GM23338 (cell line): ENCODE measurements around the gene MACROD1. TPM values are rescaled to one million over a fixed set of nuclear protein-coding genes. Genes with fewer than 3 reads are reported as not detected.

Experiments used
- ATAC-seq: fragments of 200-7000 bp; cut with Tn5 transposase; 3 replicates; pipeline ENCODE4 v1.9.1; 2020
- DNase-seq: peaks from one replicate; pipeline ENCODE4 v3.0.0-alpha.2; 2015; ENCODE audit warnings: low spot score
- H2AFZ ChIP-seq: fragments of 200-600 bp; sonication (generic); 2 replicates; pipeline ENCODE4 v1.8.0; 2016; ENCODE audit warnings: antibody characterized with exemption, mild to moderate bottlenecking, moderate library complexity
- H3F3A ChIP-seq: fragments of 200-600 bp; sonication (generic); replicated peaks from 2 replicates; pipeline ENCODE4 v1.8.0; 2017; ENCODE audit warnings: antibody characterized with exemption, mixed run types, low read depth
- H3K27ac ChIP-seq: fragments of 200-600 bp; sonication (generic); 2 replicates; pipeline ENCODE4 v1.6.1; 2016; ENCODE audit warnings: low read depth
- H3K27me3 ChIP-seq: fragments of 200-600 bp; sonication (generic); 2 replicates; pipeline ENCODE4 v1.8.0; 2016; ENCODE audit warnings: mild to moderate bottlenecking, mixed run types, moderate library complexity; ENCODE audit not compliant: insufficient read depth
- H3K36me3 ChIP-seq: fragments of 200-600 bp; sonication (generic); 2 replicates; pipeline ENCODE4 v1.8.0; 2016; ENCODE audit warnings: mild to moderate bottlenecking; ENCODE audit not compliant: insufficient read depth
- H3K4me1 ChIP-seq: fragments of 200-600 bp; sonication (generic); 2 replicates; pipeline ENCODE4 v1.8.0; 2016; ENCODE audit warnings: mild to moderate bottlenecking, moderate library complexity; ENCODE audit not compliant: insufficient read depth
- H3K4me2 ChIP-seq: fragments of 200-600 bp; sonication (generic); 2 replicates; pipeline ENCODE4 v1.7.1; 2017; ENCODE audit warnings: mixed run types
- H3K4me3 ChIP-seq: fragments of 200-600 bp; sonication (generic); 2 replicates; pipeline ENCODE4 v1.6.1; 2016; ENCODE audit warnings: mixed run types
- H3K79me2 ChIP-seq: fragments of 200-600 bp; sonication (generic); replicated peaks from 2 replicates; pipeline ENCODE4 v1.8.0; 2017; ENCODE audit warnings: mild to moderate bottlenecking; ENCODE audit not compliant: insufficient read depth
- H3K9me2 ChIP-seq: fragments of 200-600 bp; sonication (generic); 2 replicates; pipeline ENCODE4 v1.8.0; 2017; ENCODE audit not compliant: insufficient read depth
- H4K20me1 ChIP-seq: fragments of 200-600 bp; sonication (generic); replicated peaks from 2 replicates; pipeline ENCODE4 v1.8.0; 2017; ENCODE audit warnings: mild to moderate bottlenecking; ENCODE audit not compliant: insufficient read depth
- H3K27ac Mint-ChIP-seq: 2 replicates; pipeline ENCODE4 v1.8.0; 2020; ENCODE audit warnings: inconsistent platforms, mild to moderate bottlenecking, moderate library complexity, mixed read lengths
- H3K27me3 Mint-ChIP-seq: 3 replicates; pipeline ENCODE4 v1.8.0; 2022; ENCODE audit warnings: low read depth, mild to moderate bottlenecking, moderate library complexity, mixed read lengths, inconsistent platforms; ENCODE audit not compliant: insufficient read depth, poor library complexity
- H3K36me3 Mint-ChIP-seq: 3 replicates; pipeline ENCODE4 v1.8.0; 2021; ENCODE audit warnings: low read depth, mild to moderate bottlenecking, inconsistent platforms, moderate library complexity, mixed read lengths
- H3K4me1 Mint-ChIP-seq: 3 replicates; pipeline ENCODE4 v1.8.0; 2020; ENCODE audit warnings: mild to moderate bottlenecking, inconsistent platforms, mixed read lengths
- H3K4me3 Mint-ChIP-seq: 3 replicates; pipeline ENCODE4 v1.8.0; 2021; ENCODE audit warnings: moderate library complexity, mild to moderate bottlenecking, inconsistent platforms, mixed read lengths
- H3K9me3 Mint-ChIP-seq: 3 replicates; pipeline ENCODE4 v1.8.0; 2020; ENCODE audit warnings: moderate library complexity, mild to moderate bottlenecking, inconsistent platforms, mixed read lengths
- CREB1 ChIP-seq: fragments of 250-450 bp; sonication (Bioruptor Pico); IDR thresholded peaks from 2 replicates; pipeline ENCODE4 v1.5.0; 2020; ENCODE audit warnings: low read depth, mild to moderate bottlenecking, moderate library complexity
- EZH2phosphoT487 ChIP-seq: fragments of 200-600 bp; sonication (generic); IDR thresholded peaks from one replicate; pipeline ENCODE4 v1.8.1; 2018; ENCODE audit warnings: antibody characterized with exemption; ENCODE audit not compliant: unreplicated experiment
- JUNB ChIP-seq: IDR thresholded peaks from one replicate; pipeline ENCODE4 v1.6.1; 2016; ENCODE audit warnings: antibody characterized with exemption; ENCODE audit not compliant: unreplicated experiment
- NANOG ChIP-seq: IDR thresholded peaks from 2 replicates; pipeline ENCODE4 v1.6.1; 2016; ENCODE audit warnings: antibody characterized with exemption, borderline replicate concordance
- STAT1 ChIP-seq: IDR thresholded peaks from one replicate; pipeline ENCODE4 v1.6.1; 2016; ENCODE audit warnings: antibody characterized with exemption; ENCODE audit not compliant: unreplicated experiment
- ZNF114 ChIP-seq: fragments of 250-450 bp; sonication (Bioruptor Pico); IDR thresholded peaks from 2 replicates; pipeline ENCODE4 v1.5.0; 2020; ENCODE audit warnings: mild to moderate bottlenecking, moderate library complexity
- ZNF331 ChIP-seq: fragments of 250-450 bp; sonication (Bioruptor Pico); IDR thresholded peaks from 2 replicates; pipeline ENCODE4 v1.5.0; 2020; ENCODE audit warnings: low read depth, mild to moderate bottlenecking, moderate library complexity
- polyA plus RNA-seq: library from polyadenylated mRNA; unstranded; fragments of >200 nt; fragmentation: Nextera tagmentation; extraction: Ambion mirVana; gene quantifications from 2 replicates; pipeline ENCODE4 v1.2.1, GENCODE V29; 2016
- total RNA-seq: library from RNA; depleted of rRNA; stranded (reverse); fragments of >200 nt; shearing (Covaris generic); gene quantifications from 2 replicates; pipeline ENCODE4 v1.2.3, GENCODE V29; 2014
- TF ChIP-seq, protein P1 (sequence below): fragments of 250-450 bp; sonication (Bioruptor Pico); IDR thresholded peaks from 2 replicates; pipeline ENCODE4 v1.5.0; 2020; ENCODE audit warnings: mild to moderate bottlenecking, moderate library complexity
- TF ChIP-seq, protein P2 (sequence below): IDR thresholded peaks from 2 replicates; pipeline ENCODE4 v1.6.1; 2016; ENCODE audit warnings: antibody characterized with exemption
- TF ChIP-seq, protein P3 (sequence below), 2 experiments: fragments of 200-600 bp in 1 of 2; sonication (generic) in 1 of 2; conservative IDR thresholded peaks; 2 replicates each; pipeline versions ENCODE4 v1.5.1 to v1.6.1; 2016 to 2017; ENCODE audit warnings: antibody characterized with exemption in 2 of 2, low read depth in 2 of 2, mild to moderate bottlenecking in 2 of 2, moderate library complexity in 1 of 2
- TF ChIP-seq, protein P4 (sequence below): IDR thresholded peaks from one replicate; pipeline ENCODE4 v1.6.1; 2018; ENCODE audit warnings: antibody characterized with exemption; ENCODE audit not compliant: unreplicated experiment

MACROD1 gene
- total and polyA plus RNA-seq, 2 experiments from 2014 or later: 33.0 to 51.6 TPM

DNA sequence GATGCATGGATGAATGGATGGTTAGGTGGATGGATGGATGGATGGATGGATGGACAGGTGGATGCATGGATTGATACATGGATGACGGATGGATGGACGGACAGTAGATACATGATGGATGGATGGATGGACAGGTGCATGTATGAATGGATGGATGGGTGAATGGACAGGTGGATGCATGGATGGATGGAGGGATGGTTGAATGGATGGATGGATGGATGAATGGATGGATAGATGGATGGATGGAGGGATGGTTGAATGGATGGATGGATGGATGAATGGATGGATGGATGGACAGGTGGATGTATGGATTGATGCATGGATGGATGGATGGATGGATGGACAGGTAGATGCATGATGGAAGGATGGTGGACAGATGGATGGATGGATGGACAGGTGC lies 51.7 kb downstream of the MACROD1 start (continued):
- TF ChIP-seq, protein P1, sequence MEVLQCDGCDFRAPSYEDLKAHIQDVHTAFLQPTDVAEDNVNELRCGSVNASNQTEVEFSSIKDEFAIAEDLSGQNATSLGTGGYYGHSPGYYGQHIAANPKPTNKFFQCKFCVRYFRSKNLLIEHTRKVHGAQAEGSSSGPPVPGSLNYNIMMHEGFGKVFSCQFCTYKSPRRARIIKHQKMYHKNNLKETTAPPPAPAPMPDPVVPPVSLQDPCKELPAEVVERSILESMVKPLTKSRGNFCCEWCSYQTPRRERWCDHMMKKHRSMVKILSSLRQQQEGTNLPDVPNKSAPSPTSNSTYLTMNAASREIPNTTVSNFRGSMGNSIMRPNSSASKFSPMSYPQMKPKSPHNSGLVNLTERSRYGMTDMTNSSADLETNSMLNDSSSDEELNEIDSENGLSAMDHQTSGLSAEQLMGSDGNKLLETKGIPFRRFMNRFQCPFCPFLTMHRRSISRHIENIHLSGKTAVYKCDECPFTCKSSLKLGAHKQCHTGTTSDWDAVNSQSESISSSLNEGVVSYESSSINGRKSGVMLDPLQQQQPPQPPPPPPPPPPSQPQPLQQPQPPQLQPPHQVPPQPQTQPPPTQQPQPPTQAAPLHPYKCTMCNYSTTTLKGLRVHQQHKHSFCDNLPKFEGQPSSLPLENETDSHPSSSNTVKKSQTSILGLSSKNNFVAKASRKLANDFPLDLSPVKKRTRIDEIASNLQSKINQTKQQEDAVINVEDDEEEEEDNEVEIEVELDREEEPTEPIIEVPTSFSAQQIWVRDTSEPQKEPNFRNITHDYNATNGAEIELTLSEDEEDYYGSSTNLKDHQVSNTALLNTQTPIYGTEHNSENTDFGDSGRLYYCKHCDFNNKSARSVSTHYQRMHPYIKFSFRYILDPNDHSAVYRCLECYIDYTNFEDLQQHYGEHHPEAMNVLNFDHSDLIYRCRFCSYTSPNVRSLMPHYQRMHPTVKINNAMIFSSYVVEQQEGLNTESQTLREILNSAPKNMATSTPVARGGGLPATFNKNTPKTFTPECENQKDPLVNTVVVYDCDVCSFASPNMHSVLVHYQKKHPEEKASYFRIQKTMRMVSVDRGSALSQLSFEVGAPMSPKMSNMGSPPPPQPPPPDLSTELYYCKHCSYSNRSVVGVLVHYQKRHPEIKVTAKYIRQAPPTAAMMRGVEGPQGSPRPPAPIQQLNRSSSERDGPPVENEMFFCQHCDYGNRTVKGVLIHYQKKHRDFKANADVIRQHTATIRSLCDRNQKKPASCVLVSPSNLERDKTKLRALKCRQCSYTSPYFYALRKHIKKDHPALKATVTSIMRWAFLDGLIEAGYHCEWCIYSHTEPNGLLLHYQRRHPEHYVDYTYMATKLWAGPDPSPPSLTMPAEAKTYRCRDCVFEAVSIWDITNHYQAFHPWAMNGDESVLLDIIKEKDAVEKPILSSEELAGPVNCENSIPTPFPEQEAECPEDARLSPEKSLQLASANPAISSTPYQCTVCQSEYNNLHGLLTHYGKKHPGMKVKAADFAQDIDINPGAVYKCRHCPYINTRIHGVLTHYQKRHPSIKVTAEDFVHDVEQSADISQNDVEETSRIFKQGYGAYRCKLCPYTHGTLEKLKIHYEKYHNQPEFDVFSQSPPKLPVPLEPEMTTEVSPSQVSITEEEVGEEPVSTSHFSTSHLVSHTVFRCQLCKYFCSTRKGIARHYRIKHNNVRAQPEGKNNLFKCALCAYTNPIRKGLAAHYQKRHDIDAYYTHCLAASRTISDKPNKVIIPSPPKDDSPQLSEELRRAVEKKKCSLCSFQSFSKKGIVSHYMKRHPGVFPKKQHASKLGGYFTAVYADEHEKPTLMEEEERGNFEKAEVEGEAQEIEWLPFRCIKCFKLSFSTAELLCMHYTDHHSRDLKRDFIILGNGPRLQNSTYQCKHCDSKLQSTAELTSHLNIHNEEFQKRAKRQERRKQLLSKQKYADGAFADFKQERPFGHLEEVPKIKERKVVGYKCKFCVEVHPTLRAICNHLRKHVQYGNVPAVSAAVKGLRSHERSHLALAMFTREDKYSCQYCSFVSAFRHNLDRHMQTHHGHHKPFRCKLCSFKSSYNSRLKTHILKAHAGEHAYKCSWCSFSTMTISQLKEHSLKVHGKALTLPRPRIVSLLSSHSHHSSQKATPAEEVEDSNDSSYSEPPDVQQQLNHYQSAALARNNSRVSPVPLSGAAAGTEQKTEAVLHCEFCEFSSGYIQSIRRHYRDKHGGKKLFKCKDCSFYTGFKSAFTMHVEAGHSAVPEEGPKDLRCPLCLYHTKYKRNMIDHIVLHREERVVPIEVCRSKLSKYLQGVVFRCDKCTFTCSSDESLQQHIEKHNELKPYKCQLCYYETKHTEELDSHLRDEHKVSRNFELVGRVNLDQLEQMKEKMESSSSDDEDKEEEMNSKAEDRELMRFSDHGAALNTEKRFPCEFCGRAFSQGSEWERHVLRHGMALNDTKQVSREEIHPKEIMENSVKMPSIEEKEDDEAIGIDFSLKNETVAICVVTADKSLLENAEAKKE (CRISPR knock-in tag): no peak
- TF ChIP-seq STAT1: no peak

DNA sequence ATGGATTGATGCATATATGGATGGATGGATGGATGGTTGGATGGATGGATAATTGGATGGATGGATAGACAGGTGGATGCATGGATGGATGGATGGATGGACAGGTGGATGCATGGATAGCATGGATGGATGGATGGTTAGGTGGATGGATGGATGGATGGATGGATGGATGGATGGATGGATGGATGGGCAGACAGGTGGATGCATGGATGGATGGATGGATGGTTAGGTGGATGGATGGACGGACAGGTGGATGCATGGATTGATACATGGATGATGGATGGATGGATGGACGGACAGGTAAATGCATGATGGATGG lies 52.5 kb downstream of the MACROD1 start:
- no peak overlapping the region for H2AFZ ChIP-seq
- no peaks in the 10 kb centered on the region for H3K4me1 ChIP-seq
- peaks cover 26% of the 10 kb centered on the region for H3K27me3 ChIP-seq
- no peaks in the 10 kb centered on the region for H3K79me2 ChIP-seq
- Mint-ChIP-seq H3K4me3 (no peak overlapping the region), H3K27me3 (peaks cover 7% of the 10 kb centered on the region), H3K27ac (no peak overlapping the region), H3K36me3 (no peaks in the 10 kb centered on the region), H3K4me1 (no peaks in the 10 kb centered on the region; the same call in 2 of the 3 replicates), H3K9me3 (no peaks in the 10 kb centered on the region)
- no peak overlapping the region for H3K4me3 ChIP-seq
- no peak overlapping the region for H3K4me2 ChIP-seq
- DNase-seq (no peak), ATAC-seq (no peak)
- H3F3A ChIP-seq: peaks cover 2% of the 10 kb centered on the region; the same call in 1 of the 2 replicates
- H4K20me1 ChIP-seq: peaks cover 9% of the 10 kb centered on the region
- H3K27ac ChIP-seq: no peak overlapping the region
- H3K36me3 ChIP-seq: no peaks in the 10 kb centered on the region
- H3K9me2 ChIP-seq: no peaks in the 10 kb centered on the region
- TF ChIP-seq, protein P2, sequence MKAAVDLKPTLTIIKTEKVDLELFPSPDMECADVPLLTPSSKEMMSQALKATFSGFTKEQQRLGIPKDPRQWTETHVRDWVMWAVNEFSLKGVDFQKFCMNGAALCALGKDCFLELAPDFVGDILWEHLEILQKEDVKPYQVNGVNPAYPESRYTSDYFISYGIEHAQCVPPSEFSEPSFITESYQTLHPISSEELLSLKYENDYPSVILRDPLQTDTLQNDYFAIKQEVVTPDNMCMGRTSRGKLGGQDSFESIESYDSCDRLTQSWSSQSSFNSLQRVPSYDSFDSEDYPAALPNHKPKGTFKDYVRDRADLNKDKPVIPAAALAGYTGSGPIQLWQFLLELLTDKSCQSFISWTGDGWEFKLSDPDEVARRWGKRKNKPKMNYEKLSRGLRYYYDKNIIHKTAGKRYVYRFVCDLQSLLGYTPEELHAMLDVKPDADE: no peak
- TF ChIP-seq ZNF114 (CRISPR knock-in tag): no peak
- no peak for TF ChIP-seq EZH2phosphoT487
- TF ChIP-seq ZNF331 (CRISPR knock-in tag): no peak
- TF ChIP-seq, protein P3, sequence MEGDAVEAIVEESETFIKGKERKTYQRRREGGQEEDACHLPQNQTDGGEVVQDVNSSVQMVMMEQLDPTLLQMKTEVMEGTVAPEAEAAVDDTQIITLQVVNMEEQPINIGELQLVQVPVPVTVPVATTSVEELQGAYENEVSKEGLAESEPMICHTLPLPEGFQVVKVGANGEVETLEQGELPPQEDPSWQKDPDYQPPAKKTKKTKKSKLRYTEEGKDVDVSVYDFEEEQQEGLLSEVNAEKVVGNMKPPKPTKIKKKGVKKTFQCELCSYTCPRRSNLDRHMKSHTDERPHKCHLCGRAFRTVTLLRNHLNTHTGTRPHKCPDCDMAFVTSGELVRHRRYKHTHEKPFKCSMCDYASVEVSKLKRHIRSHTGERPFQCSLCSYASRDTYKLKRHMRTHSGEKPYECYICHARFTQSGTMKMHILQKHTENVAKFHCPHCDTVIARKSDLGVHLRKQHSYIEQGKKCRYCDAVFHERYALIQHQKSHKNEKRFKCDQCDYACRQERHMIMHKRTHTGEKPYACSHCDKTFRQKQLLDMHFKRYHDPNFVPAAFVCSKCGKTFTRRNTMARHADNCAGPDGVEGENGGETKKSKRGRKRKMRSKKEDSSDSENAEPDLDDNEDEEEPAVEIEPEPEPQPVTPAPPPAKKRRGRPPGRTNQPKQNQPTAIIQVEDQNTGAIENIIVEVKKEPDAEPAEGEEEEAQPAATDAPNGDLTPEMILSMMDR (conservative IDR thresholded peaks at IDR 0.05; ENCODE audit: low read depth in 2 of 2): no peak
- no peak for TF ChIP-seq CREB1 (CRISPR knock-in tag)
- no peak for TF ChIP-seq JUNB
- no peak for TF ChIP-seq STAT1
- TF ChIP-seq NANOG: no peak
- TF ChIP-seq, protein P4, sequence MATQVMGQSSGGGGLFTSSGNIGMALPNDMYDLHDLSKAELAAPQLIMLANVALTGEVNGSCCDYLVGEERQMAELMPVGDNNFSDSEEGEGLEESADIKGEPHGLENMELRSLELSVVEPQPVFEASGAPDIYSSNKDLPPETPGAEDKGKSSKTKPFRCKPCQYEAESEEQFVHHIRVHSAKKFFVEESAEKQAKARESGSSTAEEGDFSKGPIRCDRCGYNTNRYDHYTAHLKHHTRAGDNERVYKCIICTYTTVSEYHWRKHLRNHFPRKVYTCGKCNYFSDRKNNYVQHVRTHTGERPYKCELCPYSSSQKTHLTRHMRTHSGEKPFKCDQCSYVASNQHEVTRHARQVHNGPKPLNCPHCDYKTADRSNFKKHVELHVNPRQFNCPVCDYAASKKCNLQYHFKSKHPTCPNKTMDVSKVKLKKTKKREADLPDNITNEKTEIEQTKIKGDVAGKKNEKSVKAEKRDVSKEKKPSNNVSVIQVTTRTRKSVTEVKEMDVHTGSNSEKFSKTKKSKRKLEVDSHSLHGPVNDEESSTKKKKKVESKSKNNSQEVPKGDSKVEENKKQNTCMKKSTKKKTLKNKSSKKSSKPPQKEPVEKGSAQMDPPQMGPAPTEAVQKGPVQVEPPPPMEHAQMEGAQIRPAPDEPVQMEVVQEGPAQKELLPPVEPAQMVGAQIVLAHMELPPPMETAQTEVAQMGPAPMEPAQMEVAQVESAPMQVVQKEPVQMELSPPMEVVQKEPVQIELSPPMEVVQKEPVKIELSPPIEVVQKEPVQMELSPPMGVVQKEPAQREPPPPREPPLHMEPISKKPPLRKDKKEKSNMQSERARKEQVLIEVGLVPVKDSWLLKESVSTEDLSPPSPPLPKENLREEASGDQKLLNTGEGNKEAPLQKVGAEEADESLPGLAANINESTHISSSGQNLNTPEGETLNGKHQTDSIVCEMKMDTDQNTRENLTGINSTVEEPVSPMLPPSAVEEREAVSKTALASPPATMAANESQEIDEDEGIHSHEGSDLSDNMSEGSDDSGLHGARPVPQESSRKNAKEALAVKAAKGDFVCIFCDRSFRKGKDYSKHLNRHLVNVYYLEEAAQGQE: no peak
